Endothelial cell (in vitro differentiated cells): Measurements from ENCODE around the gene SLC25A43. TPM values are rescaled to one million over a fixed set of nuclear protein-coding genes. Genes with fewer than 3 reads are reported as not detected.
"Not testable (repeated sequence)": the region's sequence is repeated elsewhere in the genome, so short reads cannot be mapped to it uniquely, and the experiment has no call there.

Experiments
- DNase-seq: peaks from one replicate; pipeline ENCODE4 v3.0.0; 2021; ENCODE audit warnings: low spot score
- H3K27ac Mint-ChIP-seq: one replicate; pipeline ENCODE4 v1.8.0; 2021; ENCODE audit warnings: mixed read lengths, inconsistent platforms; ENCODE audit not compliant: unreplicated experiment
- H3K27me3 Mint-ChIP-seq: one replicate; pipeline ENCODE4 v1.8.0; 2021; ENCODE audit warnings: mild to moderate bottlenecking, moderate library complexity, mixed read lengths, inconsistent platforms; ENCODE audit not compliant: unreplicated experiment
- H3K36me3 Mint-ChIP-seq: one replicate; pipeline ENCODE4 v1.8.0; 2021; ENCODE audit warnings: mild to moderate bottlenecking, low read depth, mixed read lengths, inconsistent platforms; ENCODE audit not compliant: unreplicated experiment
- H3K4me1 Mint-ChIP-seq: one replicate; pipeline ENCODE4 v1.8.0; 2021; ENCODE audit warnings: mild to moderate bottlenecking, mixed read lengths, inconsistent platforms; ENCODE audit not compliant: unreplicated experiment
- H3K4me3 Mint-ChIP-seq: one replicate; pipeline ENCODE4 v1.8.0; 2021; ENCODE audit warnings: mild to moderate bottlenecking, mixed read lengths, inconsistent platforms; ENCODE audit not compliant: unreplicated experiment
- H3K9me3 Mint-ChIP-seq: one replicate; pipeline ENCODE4 v1.8.0; 2021; ENCODE audit warnings: mixed read lengths, inconsistent platforms; ENCODE audit not compliant: unreplicated experiment
- CTCF ChIP-seq: fragments of 200-600 bp; sonication (generic); IDR thresholded peaks from one replicate; pipeline ENCODE4 v1.5.0; 2021; ENCODE audit warnings: antibody characterized with exemption; ENCODE audit not compliant: unreplicated experiment
- long read RNA-seq: library from polyadenylated mRNA; unstranded; transcript quantifications from one replicate; pipeline ENCODE4 v2.0.0, GENCODE V29; 2020; ENCODE audit not compliant: unreplicated experiment
- total RNA-seq: library from RNA; stranded (reverse); fragmentation: NEBNext Ultra II Directional; extraction: Animal tissue kit (Norgen Biotek cat#: 25700); gene quantifications from one replicate; pipeline ENCODE4 v1.2.1, GENCODE V29; 2021; ENCODE audit not compliant: unreplicated experiment

Gene SLC25A43
- total RNA-seq, result 6.5 TPM
- long read RNA-seq, transcript SLC25A43-201 (5 exons, 2,783 nt), result major isoform, 6 of 6 reads
- long read RNA-seq, partial matches to known transcripts, result 0 of 6 reads
- long read RNA-seq, other reads (novel, unspliced or antisense), result 0 of 6 reads

GRCh38 chrX:119398974-119399771 lies at the start of gene SLC25A43:
Gene SLC25A43, plus strand, starts transcription at chrX:119399336. Its CDS starts 68 bp downstream, at chrX:119399404.
- no peak for TF ChIP-seq CTCF
- H3K9me3 Mint-ChIP-seq, result no peaks in the 10 kb centered on the region
- no peak within 1 kb of the TSS for H3K27ac Mint-ChIP-seq
- H3K36me3 Mint-ChIP-seq, result no peaks in the 10 kb centered on the region
- peaks cover 3% of the 10 kb centered on the region for H3K4me1 Mint-ChIP-seq
- peak within 1 kb of the TSS; percentile 89 for H3K4me3 Mint-ChIP-seq
- H3K27me3 Mint-ChIP-seq, result no peaks in the 10 kb centered on the region
- peak; percentile 12 for DNase-seq

GRCh38 chrX:119359618-119360382 lies 39.3 kb upstream of the SLC25A43 start:
- Mint-ChIP-seq H3K4me1 (no peaks in the 10 kb centered on the region), H3K4me3 (no peak overlapping the region), H3K27ac (no peak overlapping the region), H3K36me3 (no peaks in the 10 kb centered on the region), H3K27me3 (no peaks in the 10 kb centered on the region), H3K9me3 (no peaks in the 10 kb centered on the region)
- no peak for TF ChIP-seq CTCF
- no peak for DNase-seq

- H3K9me3 Mint-ChIP-seq, DNase-seq, H3K27ac Mint-ChIP-seq, H3K4me3 Mint-ChIP-seq, H3K27me3 Mint-ChIP-seq, H3K36me3 Mint-ChIP-seq, H3K4me1 Mint-ChIP-seq: not testable (repeated sequence)
These were observed 37.7 kb upstream of the SLC25A43 start for GRCh38 chrX:119361451-119361850.

GRCh38 chrX:119362074-119362473 lies 37.1 kb upstream of the SLC25A43 start:
- H3K27me3 Mint-ChIP-seq, H3K4me1 Mint-ChIP-seq, H3K27ac Mint-ChIP-seq, H3K9me3 Mint-ChIP-seq, H3K36me3 Mint-ChIP-seq, DNase-seq, H3K4me3 Mint-ChIP-seq: not testable (repeated sequence)

- H3K4me3 Mint-ChIP-seq, result no peak overlapping the region
- no peaks in the 10 kb centered on the region for H3K27me3 Mint-ChIP-seq
- H3K4me1 Mint-ChIP-seq, result no peaks in the 10 kb centered on the region
- DNase-seq, result no peak
- H3K9me3 Mint-ChIP-seq, result no peaks in the 10 kb centered on the region
- H3K27ac Mint-ChIP-seq, result no peak overlapping the region
- no peaks in the 10 kb centered on the region for H3K36me3 Mint-ChIP-seq
- TF ChIP-seq CTCF, result no peak
These were observed 35.7 kb upstream of the SLC25A43 start for GRCh38 chrX:119363391-119363790.

- not testable (repeated sequence) for H3K27me3 Mint-ChIP-seq, H3K4me1 Mint-ChIP-seq, H3K36me3 Mint-ChIP-seq, H3K9me3 Mint-ChIP-seq, H3K4me3 Mint-ChIP-seq, DNase-seq, H3K27ac Mint-ChIP-seq
These were observed 27.3 kb upstream of the SLC25A43 start for GRCh38 chrX:119371861-119372260.
